HFFc6 (cell line): ENCODE measurements around the gene SLC6A8. TPM values are rescaled to one million over a fixed set of nuclear protein-coding genes. Genes with fewer than 3 reads are reported as not detected.

Experiments
- DNase-seq: peaks from one replicate; pipeline ENCODE4 v3.0.0-alpha.2; 2018
- H3K27ac Mint-ChIP-seq: 2 replicates; pipeline ENCODE4 v1.8.0; 2020; ENCODE audit warnings: mild to moderate bottlenecking, mixed read lengths
- H3K27me3 Mint-ChIP-seq: 2 replicates; pipeline ENCODE4 v1.8.0; 2021; ENCODE audit warnings: mild to moderate bottlenecking, moderate library complexity, mixed read lengths; ENCODE audit not compliant: insufficient read depth
- H3K36me3 Mint-ChIP-seq: 2 replicates; pipeline ENCODE4 v1.8.0; 2021; ENCODE audit warnings: low read depth, mixed read lengths
- H3K4me1 Mint-ChIP-seq: 2 replicates; pipeline ENCODE4 v1.8.0; 2020; ENCODE audit warnings: low read depth, mixed read lengths
- H3K4me3 Mint-ChIP-seq: 2 replicates; pipeline ENCODE4 v1.8.0; 2020; ENCODE audit warnings: mild to moderate bottlenecking, moderate library complexity, mixed read lengths
- H3K9me3 Mint-ChIP-seq: 2 replicates; pipeline ENCODE4 v1.8.0; 2020; ENCODE audit warnings: mild to moderate bottlenecking, mixed read lengths
- CTCF ChIP-seq: fragments of 200-600 bp; sonication (generic); IDR thresholded peaks from 2 replicates; pipeline ENCODE4 v1.5.0; 2021; ENCODE audit warnings: antibody characterized with exemption, mild to moderate bottlenecking
- long read RNA-seq: library from polyadenylated mRNA; unstranded; transcript quantifications from one replicate; pipeline ENCODE4 v2.0.0, GENCODE V29; 2019
- total RNA-seq, 6 experiments: library from RNA; stranded (reverse); fragmentation: NEBNext Ultra II Directional; extraction: Animal tissue kit (Norgen Biotek cat#: 25700); gene quantifications; 2 replicates in 1 of 6; 3 replicates in 5 of 6; pipeline ENCODE4 v1.2.3, GENCODE V29; 2021

Gene SLC6A8
- total RNA-seq, result 10 to 100 TPM; 14.0 to 33.8 (median 17.7) TPM
- long read RNA-seq, partial matches to known transcripts, result 2 of 4 reads
- long read RNA-seq, other reads (novel, unspliced or antisense), result 2 of 4 reads

GRCh38 chrX:153687121-153688039, at the start of gene SLC6A8:
Gene SLC6A8, plus strand, starts transcription at chrX:153687926. Its CDS starts 649 bp downstream, at chrX:153688575.
- peak; percentile 54; the same call in 1 of the 2 replicates for TF ChIP-seq CTCF
- peak within 1 kb of the TSS; percentile 31; the same call in 1 of the 2 replicates for H3K27ac Mint-ChIP-seq
- DNase-seq, result peak; percentile 46
- H3K9me3 Mint-ChIP-seq, result 0 out of 2 replicates have a peak, but pooled peaks cover 4% of the 10 kb centered on the region
- no peaks in the 10 kb centered on the region for H3K4me1 Mint-ChIP-seq
- no peaks in the 10 kb centered on the region; the same call in 1 of the 2 replicates for H3K27me3 Mint-ChIP-seq
- H3K4me3 Mint-ChIP-seq, result peak within 1 kb of the TSS; percentile 52
- H3K36me3 Mint-ChIP-seq, result no peaks in the 10 kb centered on the region

GRCh38 chrX:153638041-153638371, 49.7 kb upstream of the SLC6A8 start:
- Mint-ChIP-seq H3K27ac (no peak overlapping the region), H3K36me3 (no peaks in the 10 kb centered on the region), H3K9me3 (no peaks in the 10 kb centered on the region), H3K4me3 (no peak overlapping the region), H3K4me1 (no peaks in the 10 kb centered on the region), H3K27me3 (peaks cover 16% of the 10 kb centered on the region)
- no peak for TF ChIP-seq CTCF
- no peak for DNase-seq

GRCh38 chrX:153638436-153639176, 49.1 kb upstream of the SLC6A8 start:
- Mint-ChIP-seq H3K4me3 (no peak overlapping the region), H3K27me3 (peaks cover 16% of the 10 kb centered on the region), H3K36me3 (no peaks in the 10 kb centered on the region), H3K9me3 (no peaks in the 10 kb centered on the region), H3K27ac (no peak overlapping the region), H3K4me1 (no peaks in the 10 kb centered on the region)
- no peak for TF ChIP-seq CTCF
- no peak for DNase-seq

- no peak for DNase-seq
These were observed 48.3 kb upstream of the SLC6A8 start for GRCh38 chrX:153639177-153640044.

More at GRCh38 chrX:153639177-153640044, 48.3 kb upstream of the SLC6A8 start:
- TF ChIP-seq CTCF, result no peak
- Mint-ChIP-seq H3K36me3 (no peaks in the 10 kb centered on the region), H3K9me3 (no peaks in the 10 kb centered on the region), H3K4me1 (no peaks in the 10 kb centered on the region), H3K27me3 (peaks cover 17% of the 10 kb centered on the region), H3K4me3 (no peak overlapping the region), H3K27ac (no peak overlapping the region)
